K562 (cell line): ENCODE data around the gene GMPR. TPM values are rescaled to one million over a fixed set of nuclear protein-coding genes. Genes with fewer than 3 reads are reported as not detected.

Source experiments
- ATAC-seq: fragments of 200-7000 bp; cut with Tn5 transposase; 3 replicates; pipeline ENCODE4 v1.9.1; 2020; ENCODE audit warnings: moderate library complexity
- BruUV-seq: library from RNA; stranded (reverse); fragments of 400-500 nt; replicated peaks from 2 replicates; lab custom pipeline; 2021; lab: Mats Ljungman, UMichigan
- CTCF ChIA-PET: fragments of 300-600 bp; formaldehyde crosslinking; extraction: SDS; loops from one replicate; lab custom pipeline; 2021; ENCODE audit warnings: low intra/inter-chr PET ratio; lab: Yijun Ruan, JAX
- POLR2A ChIA-PET: fragments of 300-600, 350-650 bp; sonication (Branson Sonifier 250); formaldehyde crosslinking; extraction: SDS; loops from one replicate; lab custom pipeline; 2021; ENCODE audit warnings: antibody characterized with exemption, inconsistent platforms; lab: Yijun Ruan, JAX
- DNase-seq, 4 experiments: peaks; one replicate each; pipeline versions ENCODE4 v3.0.0 to v3.0.0-alpha.2; 2011 to 2018; ENCODE audit warnings: low spot score in 3 of 4, mixed read lengths in 3 of 4; ENCODE audit errors: extremely low read depth in 1 of 4
- FAIRE-seq: peaks from 2 replicates; lab custom pipeline; 2011; peaks lifted over from hg19 to GRCh38; lab: Jason Lieb, UNC
- H2AFZ ChIP-seq: 2 replicates; pipeline ENCODE4 v1.6.0; 2011; ENCODE audit warnings: low read depth, low read length, control low read depth, inconsistent platforms
- H3K27ac ChIP-seq: fragments of 200-600 bp; 3 replicates; pipeline ENCODE4 v1.8.0; 2011; ENCODE audit warnings: low read depth, mild to moderate bottlenecking, control low read depth, inconsistent platforms, low read length, moderate library complexity, mixed read lengths; ENCODE audit errors: extremely low read depth
- H3K27me3 ChIP-seq, 2 experiments: fragments of 300-600 bp in 1 of 2; 2 replicates in 1 of 2; 3 replicates in 1 of 2; pipeline versions ENCODE4 v1.6.0 to v1.8.0; 2011; ENCODE audit warnings: inconsistent platforms in 2 of 2, low read length in 2 of 2, mild to moderate bottlenecking in 1 of 2, mixed read lengths in 1 of 2, moderate library complexity in 1 of 2; ENCODE audit not compliant: control insufficient read depth in 2 of 2, insufficient read depth in 2 of 2
- H3K36me3 ChIP-seq: fragments of 300-600 bp; 3 replicates; pipeline ENCODE4 v1.8.0; 2011; ENCODE audit warnings: mild to moderate bottlenecking, low read length, inconsistent platforms; ENCODE audit not compliant: control insufficient read depth, insufficient read depth
- H3K4me1 ChIP-seq, 2 experiments: fragments of 200-600 bp in 1 of 2; replicated peaks in 1 of 2; 2 replicates in 1 of 2; 3 replicates in 1 of 2; pipeline versions ENCODE4 v1.5.1 to v1.8.0; 2011; ENCODE audit warnings: inconsistent platforms in 2 of 2, low read length in 2 of 2, mild to moderate bottlenecking in 1 of 2, mixed read lengths in 1 of 2, moderate library complexity in 1 of 2; ENCODE audit not compliant: control insufficient read depth in 2 of 2, insufficient read depth in 2 of 2
- H3K4me2 ChIP-seq: 2 replicates; pipeline ENCODE4 v1.6.1; 2011; ENCODE audit warnings: low read length, control low read depth, inconsistent platforms, mixed read lengths; ENCODE audit not compliant: insufficient read depth
- H3K4me3 ChIP-seq: fragments of 200-600 bp; sonication (generic), shearing (Covaris generic); 2 replicates; pipeline ENCODE4 v1.5.1; 2016; ENCODE audit warnings: control low read depth, inconsistent platforms
- H3K79me2 ChIP-seq: fragments of 200-600 bp; 3 replicates; pipeline ENCODE4 v1.8.0; 2011; ENCODE audit warnings: low read length, inconsistent platforms; ENCODE audit not compliant: control insufficient read depth, insufficient read depth
- H3K9ac ChIP-seq, 2 experiments: 2 replicates each; pipeline versions ENCODE4 v1.6.0 to v1.6.1; 2011; ENCODE audit warnings: low read depth in 2 of 2, low read length in 2 of 2, control low read depth in 1 of 2, inconsistent platforms in 1 of 2, mild to moderate bottlenecking in 1 of 2, mixed read lengths in 1 of 2; ENCODE audit not compliant: insufficient read depth in 1 of 2
- H3K9me1 ChIP-seq: one replicate; pipeline ENCODE4 v1.6.0; 2011; ENCODE audit warnings: inconsistent platforms, mild to moderate bottlenecking, low read length, moderate library complexity; ENCODE audit not compliant: control insufficient read depth, insufficient read depth
- H3K9me3 ChIP-seq: replicated peaks from 2 replicates; pipeline ENCODE4 v1.5.1; 2011; ENCODE audit warnings: low read depth, low read length, inconsistent platforms; ENCODE audit not compliant: control insufficient read depth, insufficient read depth
- H4K20me1 ChIP-seq: replicated peaks from 2 replicates; pipeline ENCODE4 v1.6.1; 2011; ENCODE audit warnings: low read length, inconsistent platforms, mixed read lengths; ENCODE audit not compliant: control insufficient read depth, insufficient read depth
- ILK ChIP-seq: fragments of 450-650 bp; IDR thresholded peaks from 2 replicates; pipeline ENCODE4 v1.6.1; 2016; ENCODE audit warnings: missing genetic modification characterization, low read depth, mild to moderate bottlenecking, missing compliant biosample characterization, moderate library complexity, borderline replicate concordance
- JUNB ChIP-seq: fragments of 450-650 bp; formaldehyde crosslinking; conservative IDR thresholded peaks from 2 replicates; pipeline ENCODE4 v1.4.0; 2020; ENCODE audit warnings: mild to moderate bottlenecking
- WHSC1 ChIP-seq: IDR thresholded peaks from one replicate; pipeline ENCODE4 v1.6.1; 2012; ENCODE audit warnings: low read length, control low read depth, inconsistent platforms
- ZNF717 ChIP-seq: fragments of 250-450 bp; sonication (Bioruptor Pico); IDR thresholded peaks from 2 replicates; pipeline ENCODE4 v1.5.0; 2021
- WGBS: fragments of 100-300 bp; shearing (Covaris generic); methylation state at CpG from one replicate; pipeline ENCODE4 v1.1.6; 2016; ENCODE audit warnings: low coverage, mixed read lengths; ENCODE audit not compliant: insufficient coverage; ENCODE audit errors: missing lambda C conversion rate; 5-methylcytosine and 5-hydroxymethylcytosine counted together
- in situ Hi-C: fragments of 300-500 bp; cut with MboI; formaldehyde crosslinking; loops from 4 replicates; pipeline ENCODE4 v1.15.0; 2018; ENCODE audit warnings: inconsistent platforms, mixed read lengths
- intact Hi-C: fragments of 100-400 bp; cut with micrococcal nuclease; formaldehyde crosslinking; loops from 2 replicates; pipeline ENCODE4 v1.14.2; 2022
- polyA plus RNA-seq, 8 experiments: library from polyadenylated mRNA; depleted of rRNA in 4 of 8; stranded (reverse) in 5 of 8; unstranded in 3 of 8; fragments of >200 nt; fragmentation: Nextera tagmentation in 2 of 8; fragmentation: Illumina TruSeq in 1 of 8; extraction: Ambion mirVana in 2 of 8; extraction: Trizol in 1 of 8; gene quantifications; 2 replicates each; pipeline versions ENCODE4 v1.2.1 to v1.2.3, GENCODE V29; 2011 to 2014; ENCODE audit warnings: inconsistent platforms in 1 of 8, missing spikeins in 1 of 8
- total RNA-seq, 7 experiments: library from RNA; depleted of rRNA in 6 of 7; stranded (reverse); fragments of >200 nt in 6 of 7; fragmentation: Illumina TruSeq in 2 of 7; extraction: Trizol in 2 of 7; gene quantifications; 2 replicates each; pipeline versions ENCODE4 v1.2.1 to v1.2.3, GENCODE V29; 2011 to 2021; ENCODE audit warnings: low replicate concordance in 1 of 7
- TF ChIP-seq, protein P1 (sequence below): sonication (generic); formaldehyde crosslinking; IDR thresholded peaks from 2 replicates; pipeline ENCODE4 v1.8.0; 2022; ENCODE audit warnings: mild to moderate bottlenecking, low read depth, missing genetic modification reagents
- TF ChIP-seq, protein P2 (sequence below): fragments of 250-450 bp; sonication (Bioruptor Pico); IDR thresholded peaks from 2 replicates; pipeline ENCODE4 v1.5.1; 2021; ENCODE audit warnings: mild to moderate bottlenecking

GMPR gene
- total and polyA plus RNA-seq, 9 of the 15 experiments (the other 6 are each of a cell fraction or from before 2014, with no cell fraction given) = 34.6 to 83.7 (median 49.8) TPM

GRCh38 chr6:16222826-16223225, 15.6 kb upstream of the GMPR start:
- H2AFZ ChIP-seq = peak overlapping the region; percentile 26
- no peak overlapping the region for H3K27ac ChIP-seq
- in situ Hi-C loops (no loop called here), intact Hi-C loops (no loop called here)
- no peaks in the 10 kb centered on the region for H3K9me1 ChIP-seq
- H3K79me2 ChIP-seq = no peaks in the 10 kb centered on the region
- FAIRE-seq (no peak), DNase-seq (no peak), ATAC-seq (peak; percentile 7; the same call in 1 of the 3 replicates)
- H3K27me3 ChIP-seq = no peaks in the 10 kb centered on the region
- 69% methylated on average over 3 of the region's 3 CpGs for WGBS
- no TSS peak for BruUV-seq
- H3K36me3 ChIP-seq = no peaks in the 10 kb centered on the region; the same call in 2 of the 3 replicates
- no peak for TF ChIP-seq ZNF717 (CRISPR knock-in tag)
- no peak for TF ChIP-seq JUNB (CRISPR knock-in tag)
- no peak for TF ChIP-seq ILK (tag)
- TF ChIP-seq, protein P1, sequence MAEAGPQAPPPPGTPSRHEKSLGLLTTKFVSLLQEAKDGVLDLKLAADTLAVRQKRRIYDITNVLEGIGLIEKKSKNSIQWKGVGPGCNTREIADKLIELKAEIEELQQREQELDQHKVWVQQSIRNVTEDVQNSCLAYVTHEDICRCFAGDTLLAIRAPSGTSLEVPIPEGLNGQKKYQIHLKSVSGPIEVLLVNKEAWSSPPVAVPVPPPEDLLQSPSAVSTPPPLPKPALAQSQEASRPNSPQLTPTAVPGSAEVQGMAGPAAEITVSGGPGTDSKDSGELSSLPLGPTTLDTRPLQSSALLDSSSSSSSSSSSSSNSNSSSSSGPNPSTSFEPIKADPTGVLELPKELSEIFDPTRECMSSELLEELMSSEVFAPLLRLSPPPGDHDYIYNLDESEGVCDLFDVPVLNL (CRISPR knock-in tag) = no peak
- TF ChIP-seq, protein P2, sequence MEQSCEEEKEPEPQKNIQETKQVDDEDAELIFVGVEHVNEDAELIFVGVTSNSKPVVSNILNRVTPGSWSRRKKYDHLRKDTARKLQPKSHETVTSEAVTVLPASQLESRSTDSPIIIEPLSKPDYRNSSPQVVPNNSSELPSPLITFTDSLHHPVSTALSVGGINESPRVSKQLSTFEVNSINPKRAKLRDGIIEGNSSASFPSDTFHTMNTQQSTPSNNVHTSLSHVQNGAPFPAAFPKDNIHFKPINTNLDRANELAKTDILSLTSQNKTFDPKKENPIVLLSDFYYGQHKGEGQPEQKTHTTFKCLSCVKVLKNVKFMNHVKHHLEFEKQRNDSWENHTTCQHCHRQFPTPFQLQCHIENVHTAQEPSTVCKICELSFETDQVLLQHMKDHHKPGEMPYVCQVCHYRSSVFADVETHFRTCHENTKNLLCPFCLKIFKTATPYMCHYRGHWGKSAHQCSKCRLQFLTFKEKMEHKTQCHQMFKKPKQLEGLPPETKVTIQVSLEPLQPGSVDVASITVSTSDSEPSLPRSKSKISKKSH (CRISPR knock-in tag) = no peak
- TF ChIP-seq WHSC1 = peak; percentile 44
- no peaks in the 10 kb centered on the region for H4K20me1 ChIP-seq
- POLR2A ChIA-PET = interaction anchor here (0.9 to 8.2 kb wide), 3 partner anchors 13 to 44 kb away, joined by 4 to 42 read pairs (median 12); no protein-coding TSS in a partner anchor
- H3K9me3 ChIP-seq = peaks cover 11% of the 10 kb centered on the region
- peaks cover 27 to 32% of the 10 kb centered on the region in 2 experiments for H3K4me1 ChIP-seq
- no peak overlapping the region for H3K4me3 ChIP-seq
- H3K9ac ChIP-seq = peak overlapping the region in 1 of 2 experiments; percentile 7; a peak in 1 of 4 replicates
- CTCF ChIA-PET = interaction anchor here (0.7 kb wide), 1 partner anchor 17 kb away, joined by 3 read pairs; no protein-coding TSS in a partner anchor
- H3K4me2 ChIP-seq = no peak overlapping the region
